ENCODE results near the gene NUMBL.
"Not testable (repeated sequence)": the region's sequence is repeated elsewhere in the genome, so short reads cannot be mapped to it uniquely, and the experiment has no call there.

Gene NUMBL

DNA sequence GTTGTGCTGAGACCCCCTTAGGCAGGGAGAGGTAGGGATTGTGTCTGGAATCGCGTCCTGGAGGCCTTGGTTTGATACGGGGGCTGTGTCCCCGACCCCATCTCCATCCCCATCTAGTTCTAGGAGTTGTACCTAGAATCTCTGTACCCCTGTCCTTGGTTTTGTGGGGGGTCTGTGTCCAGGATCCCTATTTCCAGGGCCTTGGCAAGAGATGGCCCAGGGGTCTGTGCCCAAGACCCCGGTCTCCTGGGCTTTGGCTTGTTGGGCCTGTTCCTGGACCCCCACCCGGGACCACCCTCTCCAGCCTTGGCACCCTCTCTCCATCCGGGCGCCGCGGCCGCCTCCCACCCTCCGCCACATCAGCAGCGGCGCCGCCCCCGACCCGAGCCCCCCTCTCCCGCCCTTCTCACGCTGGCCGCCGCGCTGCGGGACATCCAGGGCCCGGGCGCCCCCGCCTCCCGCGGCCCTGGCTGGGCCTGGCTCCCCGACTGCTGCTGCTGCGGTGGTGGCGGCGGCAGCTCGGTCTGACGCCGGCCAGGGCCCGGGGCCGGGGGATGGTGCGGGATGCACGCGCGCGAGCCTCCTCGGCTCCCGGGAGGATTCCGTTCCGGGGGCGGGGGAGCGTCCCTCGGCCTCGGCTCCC is at the start of gene NUMBL:
NUMBL (minus strand) TSS at position 602 of the 643 bp plus-strand sequence; CDS start at position 434, 168 bp downstream.
- peak; percentile 23 to 28 for DNase-seq

DNA sequence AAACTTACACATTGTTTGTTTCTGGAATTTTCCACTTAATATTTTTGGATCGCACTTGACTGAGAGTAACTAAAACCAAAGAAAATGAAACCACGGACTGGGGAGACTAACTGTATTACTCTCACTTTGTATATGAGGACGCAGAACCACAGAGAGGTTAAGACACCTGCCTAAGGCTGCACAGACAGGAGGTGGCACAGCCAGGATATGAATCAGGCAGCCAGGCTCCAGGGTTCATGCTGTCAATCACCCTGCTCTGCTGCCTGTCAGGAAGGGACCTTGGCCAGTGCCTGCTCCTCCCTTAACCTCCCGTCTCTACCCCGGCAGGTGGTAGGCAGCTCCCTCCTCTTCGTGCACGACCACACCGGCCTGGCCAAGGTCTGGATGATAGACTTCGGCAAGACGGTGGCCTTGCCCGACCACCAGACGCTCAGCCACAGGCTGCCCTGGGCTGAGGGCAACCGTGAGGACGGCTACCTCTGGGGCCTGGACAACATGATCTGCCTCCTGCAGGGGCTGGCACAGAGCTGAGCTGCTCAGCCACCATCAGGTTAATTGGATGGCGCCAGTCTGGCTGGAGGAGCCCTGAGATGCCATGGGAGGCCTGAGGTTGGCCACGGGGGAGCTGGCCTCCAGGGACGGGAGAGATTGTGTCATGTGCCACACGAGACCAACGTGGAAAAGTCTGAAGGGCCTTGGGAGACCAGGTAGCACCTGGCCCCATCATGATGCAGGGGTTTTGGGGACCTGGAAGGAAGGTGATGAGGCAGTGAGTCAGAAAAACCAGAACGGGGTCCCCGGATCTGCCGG is 48.8 kb upstream of the NUMBL start:
- no peak for DNase-seq

DNA sequence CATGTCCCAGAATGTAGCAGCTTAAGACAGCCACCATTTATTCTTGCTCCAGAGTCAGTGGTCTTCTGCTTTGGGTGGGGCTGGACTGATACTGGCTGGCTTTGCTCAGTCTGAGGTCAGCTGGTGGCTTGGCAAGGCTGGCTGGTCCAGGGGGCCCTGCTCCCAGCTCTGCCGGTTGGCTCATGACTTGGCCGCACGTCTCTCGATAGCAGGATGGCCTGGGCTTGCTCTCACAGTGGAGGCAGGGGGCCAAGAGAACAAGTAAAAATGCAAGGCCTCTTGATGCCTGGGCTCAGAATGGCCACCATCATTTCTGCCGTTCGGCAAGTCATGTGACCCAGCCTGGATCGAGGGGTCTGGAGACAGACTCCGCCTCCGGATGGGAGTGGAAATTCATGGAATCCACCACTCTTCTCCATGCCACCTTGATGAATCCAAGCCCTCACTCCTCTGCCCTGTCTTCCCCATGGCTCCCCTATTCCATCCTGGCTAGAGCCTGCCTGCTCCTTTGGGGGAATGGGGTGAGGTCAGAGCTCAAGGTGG is 46.7 kb upstream of the NUMBL start:
- DNase-seq, result no peak

DNA sequence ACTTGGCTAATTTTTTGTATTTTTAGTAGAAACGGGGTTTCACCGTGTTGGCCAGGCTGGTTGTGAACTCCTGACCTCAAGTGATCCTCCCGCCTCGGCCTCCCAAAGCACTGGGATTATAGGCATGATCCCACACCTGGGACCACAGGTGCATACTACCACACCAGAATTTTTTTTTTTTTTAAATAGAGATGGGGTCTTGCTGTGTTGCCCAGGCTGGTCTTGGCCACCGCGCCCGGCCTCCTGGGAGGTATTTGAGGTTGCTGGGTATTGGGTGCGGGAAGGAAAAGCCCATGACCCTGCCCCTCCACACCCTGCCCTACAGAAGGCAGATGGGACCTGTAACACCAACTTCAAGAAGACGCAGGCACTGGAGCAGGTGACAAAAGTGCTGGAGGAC is 46.2 kb upstream of the NUMBL start:
- DNase-seq, result no peak

DNA sequence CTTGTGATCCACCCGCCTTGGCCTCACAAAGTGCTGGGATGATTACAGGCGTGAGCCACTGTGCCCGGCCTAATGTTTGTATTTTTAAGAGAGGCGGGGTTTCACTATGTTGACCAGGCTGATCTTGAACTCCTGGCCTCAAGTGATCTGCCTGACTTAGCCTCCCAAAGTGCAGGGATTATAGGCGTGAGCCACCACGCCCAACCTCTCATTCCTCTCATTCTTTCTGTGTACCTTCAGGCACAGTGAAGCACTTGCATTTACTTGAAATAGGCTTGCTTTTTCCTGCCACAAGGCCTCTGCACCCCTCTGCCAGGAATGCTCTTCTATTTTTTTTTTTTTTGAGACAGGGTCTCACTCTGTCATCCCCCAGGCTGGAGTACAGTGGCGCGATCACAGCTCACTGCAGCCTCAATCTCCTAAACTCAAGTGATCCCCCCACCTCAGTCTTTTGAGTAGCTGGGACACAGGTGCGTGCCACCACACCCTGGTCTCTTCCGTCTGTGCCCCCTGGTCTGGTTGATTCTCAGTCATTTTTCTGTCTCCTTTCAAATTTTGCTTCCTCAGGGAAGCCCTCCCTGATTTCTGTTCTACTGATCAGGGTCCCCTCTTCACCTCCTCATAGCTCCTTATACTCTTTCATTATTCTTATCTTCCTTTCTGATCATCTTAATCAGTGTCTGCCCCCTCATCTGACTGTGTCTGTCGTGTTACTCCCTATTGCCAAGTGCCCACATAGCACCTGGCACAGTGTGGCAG is 44.7 kb upstream of the NUMBL start:
- DNase-seq, result no peak

DNA sequence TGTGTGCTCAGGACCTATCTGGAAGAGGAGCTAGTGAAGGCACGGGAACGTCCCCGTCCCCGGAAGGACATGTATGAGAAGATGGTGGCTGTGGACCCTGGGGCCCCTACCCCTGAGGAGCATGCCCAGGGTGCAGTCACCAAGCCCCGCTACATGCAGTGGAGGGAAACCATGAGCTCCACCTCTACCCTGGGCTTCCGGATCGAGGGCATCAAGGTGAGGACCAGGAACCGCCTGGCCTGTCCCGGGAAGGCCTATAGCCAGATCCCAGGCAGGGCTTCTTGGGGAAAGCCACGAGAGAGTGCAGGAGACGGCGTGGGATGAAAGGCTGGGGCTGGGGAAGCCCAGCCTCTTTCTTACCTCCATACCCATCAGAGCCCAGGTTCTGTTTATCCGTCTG is 42.7 kb upstream of the NUMBL start:
- DNase-seq, result no peak

DNA sequence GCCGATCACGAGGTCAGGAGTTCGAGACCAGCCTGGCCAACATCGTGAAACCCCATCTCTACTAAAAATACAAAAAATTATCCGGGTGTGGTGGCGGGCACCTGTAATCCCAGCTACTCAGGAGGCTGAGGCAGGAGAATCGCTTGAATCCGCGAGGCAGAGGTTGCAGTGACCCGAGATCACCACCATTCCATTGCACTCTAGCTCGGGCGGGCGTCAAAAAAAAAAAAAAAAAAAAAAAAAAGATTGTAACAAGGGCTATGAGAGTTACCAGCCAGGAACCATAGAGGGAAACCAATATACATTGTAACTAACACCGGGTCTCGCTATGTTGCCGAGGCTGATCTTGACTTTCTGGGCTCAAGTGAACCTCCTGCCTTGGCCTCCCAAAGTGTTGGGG is 41.9 kb upstream of the NUMBL start:
- not testable (repeated sequence) for DNase-seq

DNA sequence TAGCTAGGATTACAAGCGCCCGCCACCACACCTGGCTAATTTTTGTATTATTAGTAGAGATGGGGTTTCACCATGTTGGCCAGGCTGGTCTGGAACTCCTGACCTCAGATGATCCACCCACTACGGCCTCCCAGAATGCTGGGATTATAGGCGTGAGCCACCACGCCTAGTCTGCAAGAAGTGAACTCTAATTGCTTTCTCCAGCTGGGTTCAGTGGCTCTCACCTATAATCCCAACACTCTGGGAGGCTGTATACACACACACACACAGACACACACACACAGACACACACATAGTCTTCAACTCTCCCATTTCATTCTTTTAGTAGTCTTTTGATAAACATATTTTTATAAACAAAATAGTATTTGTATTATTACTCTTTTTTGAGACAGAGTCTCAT is 39.6 kb upstream of the NUMBL start:
- DNase-seq, result not testable (repeated sequence)

DNA sequence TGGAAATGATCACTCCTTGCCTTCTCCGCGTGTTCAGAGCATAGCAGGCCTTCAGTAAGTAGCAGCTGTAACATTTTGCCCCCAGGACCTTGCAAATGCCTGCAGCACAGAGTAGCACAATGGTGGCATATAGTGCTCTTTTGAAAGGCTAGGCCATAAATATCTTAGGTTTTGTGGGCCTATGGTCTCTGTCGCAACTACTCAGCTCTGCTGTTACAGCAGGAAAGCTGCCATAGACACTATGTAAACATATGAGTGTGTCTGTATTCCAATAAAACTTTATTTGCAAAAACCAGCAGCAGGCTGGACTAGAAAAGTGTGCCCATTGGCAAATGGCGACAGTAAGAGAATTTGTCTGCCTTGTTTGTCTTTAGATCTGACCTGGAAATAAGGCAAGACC is 35.8 kb upstream of the NUMBL start:
- no peak for DNase-seq

DNA sequence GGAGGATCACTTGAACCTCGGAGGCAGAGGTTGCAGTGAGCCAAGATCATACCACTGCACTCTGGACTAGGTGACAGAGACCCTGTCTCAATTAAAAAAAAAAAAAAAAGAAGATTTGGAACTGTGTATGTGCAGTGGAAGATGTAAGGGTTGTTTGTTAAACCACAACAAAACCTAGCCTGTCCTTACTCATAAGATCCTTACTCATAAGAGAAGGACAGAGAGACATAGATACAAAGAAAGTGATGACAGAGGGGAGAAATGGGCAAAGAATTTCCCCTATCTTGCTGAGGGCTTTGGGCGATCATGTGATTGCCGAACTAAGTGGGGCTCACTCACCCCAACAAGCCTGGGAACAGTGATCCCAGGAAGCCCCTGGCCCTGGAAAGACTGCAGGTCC is 34.4 kb upstream of the NUMBL start:
- DNase-seq, result peak in 1 of 2 experiments; percentile 36

DNA sequence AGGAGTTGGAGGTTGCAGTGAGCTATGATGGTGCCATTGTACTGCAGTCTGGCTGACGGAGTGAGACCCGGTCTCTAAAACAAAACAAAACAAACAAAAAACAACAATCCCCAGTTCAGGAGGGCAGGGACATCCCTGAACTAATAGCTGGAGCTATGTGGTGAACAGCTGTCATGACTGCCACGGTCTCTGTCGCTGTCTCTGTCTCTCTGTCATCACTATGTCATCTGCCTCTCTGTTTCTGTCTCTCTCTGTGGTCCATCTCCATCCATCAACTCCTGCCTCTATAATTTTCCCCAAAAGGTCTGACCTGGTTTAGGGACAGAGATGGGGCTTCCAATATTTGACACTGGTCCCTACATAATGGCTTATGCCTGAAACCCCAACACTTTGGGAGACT is 33.9 kb upstream of the NUMBL start:
- peak in 1 of 2 experiments; percentile 31 for DNase-seq

DNA sequence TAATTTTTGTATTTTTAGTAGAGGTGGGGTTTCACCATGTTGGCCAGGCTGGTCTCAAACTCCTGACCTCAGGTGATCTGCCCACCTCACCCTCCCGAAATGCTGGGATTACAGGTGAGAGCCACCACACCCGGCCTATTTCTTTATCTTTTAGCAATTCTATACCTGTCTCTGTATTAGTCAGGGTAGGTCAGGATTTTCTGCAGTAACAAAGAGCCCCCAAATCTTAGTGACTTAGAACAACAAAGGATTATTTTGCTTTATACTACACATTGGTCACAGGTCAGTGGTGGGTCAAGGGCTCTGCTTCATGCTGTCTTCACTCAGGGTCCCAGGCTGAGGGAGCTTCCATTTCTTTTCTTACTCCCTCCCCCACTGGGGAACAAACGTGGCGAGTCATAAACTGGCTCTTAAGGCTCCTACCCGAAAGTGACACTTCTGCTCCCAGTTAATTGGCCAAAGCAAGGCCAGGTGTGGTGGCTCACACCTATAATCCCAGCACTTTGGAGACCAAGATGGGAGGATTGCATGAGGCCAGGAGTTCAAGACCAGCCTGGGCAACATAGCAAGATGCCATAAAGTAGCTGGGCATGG is 33.3 kb upstream of the NUMBL start:
- DNase-seq, result no peak

DNA sequence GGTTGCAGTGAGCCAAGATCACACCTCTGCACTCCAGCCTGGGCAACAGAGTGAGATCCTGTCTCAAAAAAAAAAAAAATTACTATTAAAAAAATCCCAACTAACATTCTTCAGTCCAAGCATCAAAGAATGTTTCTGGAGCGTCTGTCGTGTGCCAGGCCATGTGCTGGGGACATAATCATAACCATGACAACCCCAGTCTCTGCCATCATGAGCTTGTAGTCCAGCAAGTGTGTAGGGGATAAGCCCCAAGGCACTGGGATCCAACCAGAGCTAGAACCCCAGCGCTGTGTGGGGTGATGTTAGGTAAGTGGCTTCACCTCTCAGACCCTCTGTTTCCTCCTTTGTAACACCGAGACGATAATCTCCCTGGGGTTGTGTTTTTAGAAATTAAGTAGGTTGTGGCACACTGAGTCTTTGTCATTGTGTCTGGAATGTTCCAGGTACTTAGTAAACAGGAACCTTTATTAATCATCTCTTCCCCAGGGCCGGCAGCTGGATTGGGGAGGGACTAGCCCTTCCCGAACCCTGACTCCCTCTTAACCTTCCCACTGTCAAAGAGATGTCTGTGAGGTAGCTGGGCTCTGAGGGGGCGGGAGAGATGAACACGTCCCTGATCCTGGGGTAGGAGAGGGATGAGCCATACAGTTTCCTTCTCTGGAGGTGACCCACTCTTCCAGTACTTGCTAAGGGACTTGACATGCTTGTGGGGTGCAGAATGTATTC is 31.6 kb upstream of the NUMBL start:
- no peak for DNase-seq

DNA sequence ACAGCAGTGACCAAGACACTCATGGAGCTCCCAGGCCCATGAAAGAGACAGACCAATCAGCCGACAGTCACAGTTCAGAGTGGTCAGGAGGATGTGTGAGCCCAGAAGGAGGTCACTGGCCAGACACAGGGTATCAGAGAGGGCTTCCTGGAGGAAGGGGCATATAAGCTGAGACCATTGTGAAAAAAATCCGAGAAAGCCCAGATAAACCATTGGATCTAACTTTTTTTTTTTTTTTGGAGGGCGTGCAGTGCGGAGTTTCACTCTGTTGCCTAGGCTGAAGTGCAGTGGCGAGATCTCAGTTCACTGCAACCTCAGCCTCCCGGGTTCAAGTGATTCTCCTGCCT is 30.7 kb upstream of the NUMBL start:
- DNase-seq, result no peak

DNA sequence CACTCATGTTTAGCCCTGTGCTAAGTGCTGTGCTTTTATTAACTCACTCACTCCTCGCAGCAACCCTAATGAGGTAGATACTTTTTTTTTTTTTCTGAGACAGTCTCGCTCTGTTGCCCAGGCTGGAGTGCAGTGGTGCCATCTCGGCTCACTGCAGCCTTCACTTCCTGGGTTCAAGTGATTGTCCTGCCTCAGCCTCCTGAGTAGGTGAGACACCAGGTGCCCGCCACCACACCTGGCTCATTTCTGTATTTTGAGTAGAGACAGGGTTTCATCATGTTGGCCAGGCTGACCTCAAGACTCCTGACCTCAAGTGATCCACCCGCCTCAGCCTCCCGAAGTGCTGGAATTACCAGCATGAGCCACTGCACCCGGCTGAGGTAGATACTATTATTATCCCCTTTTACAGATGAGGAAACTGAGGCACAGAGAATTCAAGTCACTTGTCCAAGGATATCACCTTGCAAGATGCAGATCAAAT is 29.0 kb upstream of the NUMBL start:
- no peak for DNase-seq

DNA sequence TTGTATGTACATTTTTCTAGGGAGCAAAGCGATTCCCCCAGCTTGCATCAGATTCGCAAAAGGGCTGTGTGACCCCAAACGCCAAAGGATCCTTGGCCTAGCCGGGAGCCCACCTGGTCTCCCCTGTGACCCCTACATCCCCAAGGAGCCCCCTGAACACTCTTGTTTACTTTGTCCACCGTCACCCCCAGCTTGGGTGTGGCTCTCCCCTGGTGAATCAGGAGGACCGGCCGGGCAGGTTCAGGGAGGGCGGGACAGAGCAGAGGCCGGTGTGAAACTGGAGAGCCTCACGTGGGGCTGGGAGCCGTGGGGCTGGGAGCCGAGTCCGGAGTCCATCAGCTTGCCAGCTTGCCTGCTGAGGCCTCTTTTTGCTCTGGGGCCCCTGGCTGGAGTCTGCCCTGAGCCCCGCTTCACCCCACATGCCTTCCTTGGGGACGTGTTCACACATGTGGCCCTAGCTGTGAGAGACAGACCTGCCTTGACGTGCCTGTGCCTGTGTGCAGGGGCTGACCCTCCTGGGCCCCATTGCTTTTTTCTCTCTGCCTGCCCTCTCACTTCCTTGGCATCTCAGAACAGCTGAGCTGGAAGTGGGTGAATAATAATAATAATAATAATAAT is 28.4 kb upstream of the NUMBL start:
- peak; percentile 30 to 35 for DNase-seq

DNA sequence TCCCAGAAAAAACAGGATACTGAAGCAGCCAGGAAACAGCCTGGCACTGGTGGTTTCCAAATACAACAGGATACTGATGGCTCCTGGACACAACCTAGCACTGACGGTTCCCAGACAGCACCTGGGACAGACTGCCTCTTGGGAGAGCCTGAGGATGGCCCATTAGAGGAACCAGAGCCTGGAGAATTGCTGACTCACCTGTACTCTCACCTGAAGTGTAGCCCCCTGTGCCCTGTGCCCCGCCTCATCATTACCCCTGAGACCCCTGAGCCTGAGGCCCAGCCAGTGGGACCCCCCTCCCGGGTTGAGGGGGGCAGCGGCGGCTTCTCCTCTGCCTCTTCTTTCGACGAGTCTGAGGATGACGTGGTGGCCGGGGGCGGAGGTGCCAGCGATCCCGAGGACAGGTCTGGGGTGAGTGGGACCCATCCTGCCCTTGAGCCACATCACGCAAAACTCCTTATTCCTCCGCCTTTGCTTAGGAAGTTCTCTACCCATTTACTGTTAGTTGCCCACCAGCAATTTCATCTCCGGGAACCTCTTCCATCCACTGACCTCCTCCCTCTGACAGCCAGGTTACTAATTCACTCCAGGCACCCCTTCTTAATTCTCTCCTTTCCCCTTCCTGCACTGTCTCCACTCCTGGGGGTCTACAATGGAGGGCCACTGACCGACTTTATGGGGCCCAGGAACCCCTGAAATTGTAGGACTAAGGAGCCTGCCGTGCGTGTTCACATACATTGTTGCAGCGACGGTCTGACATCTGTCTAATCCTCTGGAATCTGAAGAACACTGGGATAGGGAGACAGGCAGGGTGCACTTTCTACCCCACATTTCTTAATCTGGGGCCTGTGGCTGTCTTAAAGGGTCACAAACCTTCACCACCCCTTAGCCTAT is 27.7 kb upstream of the NUMBL start:
- DNase-seq, result peak in 1 of 2 experiments; percentile 25

DNA sequence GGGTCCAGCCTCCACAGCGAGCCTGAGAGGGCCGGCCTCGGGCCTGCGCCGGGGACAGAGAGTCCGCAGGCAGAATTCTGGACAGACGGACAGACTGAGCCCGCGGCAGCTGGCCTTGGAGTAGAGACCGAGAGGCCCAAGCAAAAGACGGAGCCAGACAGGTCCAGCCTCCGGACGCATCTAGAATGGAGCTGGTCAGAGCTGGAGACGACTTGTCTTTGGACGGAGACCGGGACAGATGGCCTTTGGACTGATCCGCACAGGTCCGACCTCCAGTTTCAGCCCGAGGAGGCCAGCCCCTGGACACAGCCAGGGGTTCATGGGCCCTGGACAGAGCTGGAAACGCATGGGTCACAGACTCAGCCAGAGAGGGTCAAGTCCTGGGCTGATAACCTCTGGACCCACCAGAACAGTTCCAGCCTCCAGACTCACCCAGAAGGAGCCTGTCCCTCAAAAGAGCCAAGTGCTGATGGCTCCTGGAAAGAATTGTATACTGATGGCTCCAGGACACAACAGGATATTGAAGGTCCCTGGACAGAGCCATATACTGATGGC is 27.0 kb upstream of the NUMBL start:
- no peak for DNase-seq

DNA sequence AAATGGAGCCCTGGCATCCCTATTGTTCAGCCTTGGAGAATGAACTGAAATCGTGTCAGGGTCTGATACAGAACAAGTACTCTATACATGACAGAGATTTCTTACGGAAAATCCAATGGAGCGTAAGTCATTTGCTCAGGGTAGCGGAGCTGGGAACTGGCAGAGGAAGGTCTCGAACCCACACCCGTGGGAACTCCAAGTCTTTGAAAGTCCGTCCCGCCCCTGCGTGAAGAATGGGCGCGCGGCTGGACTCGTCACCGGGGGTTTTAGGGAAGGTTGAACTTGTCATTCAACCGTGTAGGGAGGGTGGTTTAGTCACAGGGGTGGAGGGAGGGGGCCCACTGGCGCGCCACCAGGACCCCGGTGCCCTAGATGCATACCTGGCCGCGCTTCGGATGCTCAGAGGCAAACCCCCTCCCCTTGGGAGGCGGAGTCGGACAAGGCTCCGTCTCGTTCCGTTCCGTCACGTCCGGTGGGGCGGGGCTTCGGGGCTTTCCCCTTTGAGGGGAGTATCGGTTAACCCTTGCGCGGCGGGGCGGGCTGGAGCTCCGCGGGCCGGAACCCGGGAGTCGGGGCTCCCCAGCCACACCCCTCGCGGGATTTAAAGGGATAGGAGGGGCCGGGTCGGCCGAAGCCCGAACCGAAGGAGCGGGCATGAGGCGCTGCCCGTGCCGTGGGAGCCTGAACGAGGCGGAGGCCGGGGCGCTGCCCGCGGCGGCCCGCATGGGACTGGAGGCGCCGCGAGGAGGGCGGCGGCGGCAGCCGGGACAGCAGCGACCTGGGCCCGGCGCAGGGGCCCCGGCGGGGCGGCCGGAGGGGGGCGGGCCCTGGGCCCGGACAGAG is 26.3 kb upstream of the NUMBL start, which contains the start of the genes COQ8B and ITPKC:
COQ8B (minus strand) TSS at position 405 of the 843 bp plus-strand sequence. CDS start 2,254 bp downstream, outside the sequence.
ITPKC (plus strand) TSS at position 631 of the 843 bp plus-strand sequence; CDS start at position 655, 24 bp downstream.
- DNase-seq, result peak; percentile 100

All from activated T-cell treated with anti-CD3 and anti-CD28 coated beads, Interleukin-2, amount 50 U/mL, for 48 hours (primary cell).